HG03575 (cell line): ENCODE results near the gene CREBRF.
A peak's percentile ranks its signal among the peaks of the same experiment; 100 is the strongest.
"Not testable (repeated sequence)": the region's sequence is repeated elsewhere in the genome, so short reads cannot be mapped to it uniquely, and the experiment has no call there.

Experiments
- ATAC-seq: cut with Tn5 transposase; IDR thresholded peaks from one replicate; pipeline ENCODE4 v1.9.1; 2021; ENCODE audit not compliant: unreplicated experiment, insufficient number of reproducible peaks, low FRiP score; ENCODE audit errors: extremely low read depth

Gene CREBRF

GRCh38 chr5:173055983-173056782, at the start of gene CREBRF:
TSS of gene CREBRF (plus strand) at chr5:173056352. CDS start at chr5:173080776, 24,424 bp downstream.
- peak; percentile 41 for ATAC-seq

GRCh38 chr5:173010021-173010420, 46.1 kb upstream of the CREBRF start:
- ATAC-seq: no peak

GRCh38 chr5:173010547-173011464, 45.3 kb upstream of the CREBRF start:
- no peak for ATAC-seq

GRCh38 chr5:173011566-173011965, 44.6 kb upstream of the CREBRF start:
- ATAC-seq: no peak

GRCh38 chr5:173012882-173013281, 43.3 kb upstream of the CREBRF start:
- no peak for ATAC-seq

- ATAC-seq: no peak
Observed at GRCh38 chr5:173014671-173015070, 41.5 kb upstream of the CREBRF start.

- ATAC-seq: no peak
Observed at GRCh38 chr5:173015192-173015591, 41.0 kb upstream of the CREBRF start.

- no peak for ATAC-seq
Observed at GRCh38 chr5:173015598-173016455, 40.3 kb upstream of the CREBRF start.

- ATAC-seq: no peak
Observed at GRCh38 chr5:173016598-173017046, 39.5 kb upstream of the CREBRF start.

GRCh38 chr5:173017087-173017486, 39.1 kb upstream of the CREBRF start:
- ATAC-seq: not testable (repeated sequence)

GRCh38 chr5:173018358-173018757, 37.8 kb upstream of the CREBRF start:
- ATAC-seq: no peak

GRCh38 chr5:173020154-173020581, 36.0 kb upstream of the CREBRF start:
- no peak for ATAC-seq

- no peak for ATAC-seq
Observed at GRCh38 chr5:173020643-173021042, 35.5 kb upstream of the CREBRF start.

GRCh38 chr5:173025651-173026050, 30.5 kb upstream of the CREBRF start:
- ATAC-seq: no peak

- ATAC-seq: no peak
Observed at GRCh38 chr5:173027905-173028304, 28.2 kb upstream of the CREBRF start.

- ATAC-seq: no peak
Observed at GRCh38 chr5:173028811-173029327, 27.3 kb upstream of the CREBRF start.

- ATAC-seq: no peak
Observed at GRCh38 chr5:173029499-173029921, 26.6 kb upstream of the CREBRF start.

GRCh38 chr5:173032096-173032495, 24.1 kb upstream of the CREBRF start:
- ATAC-seq: not testable (repeated sequence)

GRCh38 chr5:173032730-173033129, 23.4 kb upstream of the CREBRF start:
- ATAC-seq: no peak
